ENCODE results near the gene DRAM2.

The DRAM2 gene

GRCh38 chr1:111139956-111140679 is at the start of gene DRAM2, which contains the start of gene CEPT1:
DRAM2 (minus strand) TSS chr1:111140093; CDS start chr1:111131554, 8,539 bp downstream.
CEPT1 (plus strand) TSS chr1:111140223; CDS start chr1:111147715, 7,492 bp downstream.
- peak; percentile 92 for DNase-seq

- no peak for DNase-seq
Observed at GRCh38 chr1:111184663-111185062, 44.8 kb upstream of the DRAM2 start.

- no peak for DNase-seq
Observed at GRCh38 chr1:111183308-111184069, 43.6 kb upstream of the DRAM2 start.

GRCh38 chr1:111182052-111182451 is 42.2 kb upstream of the DRAM2 start:
- DNase-seq, result no peak

- DNase-seq, result no peak
Observed at GRCh38 chr1:111179968-111180533, 40.2 kb upstream of the DRAM2 start.

GRCh38 chr1:111176678-111177077 is 36.8 kb upstream of the DRAM2 start:
- DNase-seq, result no peak

GRCh38 chr1:111175349-111175748 is 35.5 kb upstream of the DRAM2 start:
- no peak for DNase-seq

GRCh38 chr1:111174070-111174469 is 34.2 kb upstream of the DRAM2 start:
- no peak for DNase-seq

- DNase-seq, result no peak
Observed at GRCh38 chr1:111172463-111172862, 32.6 kb upstream of the DRAM2 start.

GRCh38 chr1:111164151-111164550 is 24.3 kb upstream of the DRAM2 start:
- DNase-seq, result no peak

- no peak for DNase-seq
Observed at GRCh38 chr1:111163363-111163762, 23.5 kb upstream of the DRAM2 start.

GRCh38 chr1:111162488-111162880 is 22.6 kb upstream of the DRAM2 start:
- no peak for DNase-seq

- DNase-seq, result no peak
Observed at GRCh38 chr1:111161843-111162487, 22.1 kb upstream of the DRAM2 start.

GRCh38 chr1:111157431-111157830 is 17.5 kb upstream of the DRAM2 start:
- no peak for DNase-seq

GRCh38 chr1:111154021-111154999 is 14.4 kb upstream of the DRAM2 start:
- no peak for DNase-seq

GRCh38 chr1:111151838-111152237 is 11.9 kb upstream of the DRAM2 start:
- DNase-seq, result no peak

GRCh38 chr1:111148376-111148881 is 8.5 kb upstream of the DRAM2 start:
- DNase-seq, result no peak

GRCh38 chr1:111147948-111148347 is 8.1 kb upstream of the DRAM2 start:
- no peak for DNase-seq

GRCh38 chr1:111145963-111146768 is 6.3 kb upstream of the DRAM2 start:
- DNase-seq, result no peak

- no peak for DNase-seq
Observed at GRCh38 chr1:111145542-111145941, 5.6 kb upstream of the DRAM2 start.
